Activated CD8-positive, alpha-beta memory T cell treated with anti-CD3 and anti-CD28 coated beads, Interleukin-2, amount 50 U/mL, for 48 hours (primary cell): ENCODE measurements around the gene IQCM.

Experiments
- DNase-seq: peaks from one replicate; pipeline ENCODE4 v3.0.0-alpha.2; 2020

The IQCM gene

GRCh38 chr4:149768477-149768876, 47.2 kb downstream of the IQCM start:
- DNase-seq = no peak

- no peak for DNase-seq
Observed at GRCh38 chr4:149766135-149766534, 49.5 kb downstream of the IQCM start.

GRCh38 chr4:149765630-149766029, 50.0 kb downstream of the IQCM start:
- DNase-seq = no peak

- DNase-seq = no peak
Observed at GRCh38 chr4:149755969-149756368, 59.7 kb downstream of the IQCM start.

GRCh38 chr4:149754526-149754925, 61.1 kb downstream of the IQCM start:
- DNase-seq = no peak

- no peak for DNase-seq
Observed at GRCh38 chr4:149752729-149753128, 62.9 kb downstream of the IQCM start.

GRCh38 chr4:149751174-149751573, 64.5 kb downstream of the IQCM start:
- no peak for DNase-seq

GRCh38 chr4:149749784-149750183, 65.9 kb downstream of the IQCM start:
- DNase-seq = no peak

GRCh38 chr4:149747646-149748045, 68.0 kb downstream of the IQCM start:
- DNase-seq = no peak

GRCh38 chr4:149746276-149746675, 69.4 kb downstream of the IQCM start:
- DNase-seq = no peak

- DNase-seq = no peak
Observed at GRCh38 chr4:149741186-149741831, 74.3 kb downstream of the IQCM start.

GRCh38 chr4:149738156-149738555, 77.5 kb downstream of the IQCM start:
- DNase-seq = no peak

GRCh38 chr4:149735796-149736195, 79.8 kb downstream of the IQCM start:
- no peak for DNase-seq

GRCh38 chr4:149728444-149728843, 87.2 kb downstream of the IQCM start:
- no peak for DNase-seq

GRCh38 chr4:149727663-149728062, 88.0 kb downstream of the IQCM start:
- no peak for DNase-seq

GRCh38 chr4:149723065-149723464, 92.6 kb downstream of the IQCM start:
- no peak for DNase-seq

GRCh38 chr4:149719806-149720205, 95.8 kb downstream of the IQCM start:
- DNase-seq = no peak

GRCh38 chr4:149719357-149719756, 96.3 kb downstream of the IQCM start:
- DNase-seq = no peak

- DNase-seq = no peak
Observed at GRCh38 chr4:149718500-149718899, 97.1 kb downstream of the IQCM start.

GRCh38 chr4:149716728-149717127, 98.9 kb downstream of the IQCM start:
- no peak for DNase-seq

GRCh38 chr4:149715822-149716585, 99.6 kb downstream of the IQCM start:
- no peak for DNase-seq

- DNase-seq = no peak
Observed at GRCh38 chr4:149713031-149713430, 102.6 kb downstream of the IQCM start.

GRCh38 chr4:149711593-149712365, 103.9 kb downstream of the IQCM start:
- DNase-seq = no peak

GRCh38 chr4:149709640-149710039, 106.0 kb downstream of the IQCM start:
- DNase-seq = no peak
